ENCODE measurements around the gene CSNK1G2. TPM values are rescaled to one million over a fixed set of nuclear protein-coding genes. Genes with fewer than 3 reads are reported as not detected.

Gene CSNK1G2
- total and polyA plus RNA-seq, 8 donors: 30.2 to 210 (median 65.3) TPM

- Histone ChIP-seq H3K4me3 (no peak overlapping the region), H3K9me3 (no peaks in the 10 kb centered on the region), H3K27ac (no peak overlapping the region), H3K36me3 (peaks cover 10 to 40% (median 23%) of the 10 kb centered on the region in 4 donors), H3K27me3 (no peaks in the 10 kb centered on the region), H3K4me1 (peaks cover 0 to 14% (median 9%) of the 10 kb centered on the region in 4 donors)
- WGBS, 5 donors: 89 to 95% (median 93%) methylated on average over 12 of the region's 12 CpGs
- TF ChIP-seq POLR2AphosphoS5 (IDR thresholded peaks at IDR 0.05): no peak
- TF ChIP-seq CTCF (IDR thresholded peaks at IDR 0.05): no peak
- TF ChIP-seq POLR2A (IDR thresholded peaks at IDR 0.05): no peak
- intact Hi-C loops (cut with DNase I; ENCODE audit: low total_unique reads): no loop called here
- DNase-seq: no peak
Observed at GRCh38 chr19:1956122-1956494, 15.1 kb downstream of the CSNK1G2 start.

- peaks cover 0 to 14% (median 9%) of the 10 kb centered on the region in 4 donors for H3K4me1 ChIP-seq
- H3K9me3 ChIP-seq: no peaks in the 10 kb centered on the region
- no peak overlapping the region for H3K27ac ChIP-seq
- TF ChIP-seq EP300 (IDR thresholded peaks at IDR 0.05) (no peak), CTCF (IDR thresholded peaks at IDR 0.05) (no peak), POLR2A (IDR thresholded peaks at IDR 0.05) (no peak), POLR2AphosphoS5 (IDR thresholded peaks at IDR 0.05) (no peak)
- 80 to 87% (median 86%) methylated on average over 19 to 28 of the region's 28 CpGs for WGBS, 5 donors
- intact Hi-C loops (cut with DNase I; ENCODE audit: low total_unique reads): no loop called here
- H3K4me3 ChIP-seq: no peak overlapping the region
- DNase-seq: no peak
- H3K27me3 ChIP-seq: no peaks in the 10 kb centered on the region
- peaks cover 10 to 39% (median 23%) of the 10 kb centered on the region in 4 donors for H3K36me3 ChIP-seq
Observed at GRCh38 chr19:1956868-1957492, 16.0 kb downstream of the CSNK1G2 start.

- Histone ChIP-seq H3K27ac (no peak overlapping the region), H3K4me3 (no peak overlapping the region), H3K36me3 (peaks cover 7 to 39% (median 20%) of the 10 kb centered on the region in 4 donors), H3K27me3 (no peaks in the 10 kb centered on the region), H3K9me3 (no peaks in the 10 kb centered on the region), H3K4me1 (peaks cover 0 to 14% (median 9%) of the 10 kb centered on the region in 4 donors)
- intact Hi-C loops (cut with DNase I; ENCODE audit: low total_unique reads): no loop called here
- TF ChIP-seq EP300 (IDR thresholded peaks at IDR 0.05) (no peak), CTCF (IDR thresholded peaks at IDR 0.05) (no peak), POLR2AphosphoS5 (IDR thresholded peaks at IDR 0.05) (no peak), POLR2A (IDR thresholded peaks at IDR 0.05) (no peak)
- no peak for DNase-seq
- 84 to 89% (median 88%) methylated on average over 26 to 40 of the region's 40 CpGs for WGBS, 5 donors
Observed at GRCh38 chr19:1957562-1958248, 16.7 kb downstream of the CSNK1G2 start.

- no peaks in the 10 kb centered on the region for H3K27me3 ChIP-seq
- TF ChIP-seq EP300 (IDR thresholded peaks at IDR 0.05): no peak
- no peak for TF ChIP-seq POLR2AphosphoS5 (IDR thresholded peaks at IDR 0.05)
- TF ChIP-seq POLR2A (IDR thresholded peaks at IDR 0.05): no peak
- no peak for TF ChIP-seq CTCF (IDR thresholded peaks at IDR 0.05)
- intact Hi-C loops (cut with DNase I; ENCODE audit: low total_unique reads): no loop called here
- peaks cover 0 to 9% (median 4%) of the 10 kb centered on the region in 4 donors for H3K4me1 ChIP-seq
- H3K9me3 ChIP-seq: no peaks in the 10 kb centered on the region
- H3K4me3 ChIP-seq: no peak overlapping the region
- peaks cover 0 to 25% (median 17%) of the 10 kb centered on the region in 4 donors for H3K36me3 ChIP-seq
- H3K27ac ChIP-seq: no peak overlapping the region
- DNase-seq: no peak
- WGBS, 5 donors: 92 to 97% (median 94%) methylated on average over 20 to 32 of the region's 32 CpGs
Observed at GRCh38 chr19:1959928-1960589, 19.1 kb downstream of the CSNK1G2 start.
